PC-9 (cell line): ENCODE data around the gene FUT2. TPM values are rescaled to one million over a fixed set of nuclear protein-coding genes. Genes with fewer than 3 reads are reported as not detected.

Experiments used
- BruUV-seq: library from RNA; stranded (reverse); fragments of 400-500 nt; replicated peaks from 2 replicates; lab custom pipeline; 2021; lab: Mats Ljungman, UMichigan
- CTCF ChIA-PET: fragments of 300-600 bp; sonication (Branson Sonifier 250); formaldehyde crosslinking; loops from one replicate; lab custom pipeline; 2022; ENCODE audit warnings: antibody characterized with exemption; lab: Charles Lee
- POLR2A ChIA-PET: fragments of 300-600 bp; sonication (Branson Sonifier 250); formaldehyde crosslinking; loops from one replicate; lab custom pipeline; 2022; ENCODE audit warnings: antibody characterized with exemption; ENCODE audit not compliant: unreplicated experiment; lab: Charles Lee
- DNase-seq, 2 experiments: peaks; one replicate each; pipeline versions ENCODE4 v3.0.0 to v3.0.0-alpha.2; 2015 to 2022; ENCODE audit warnings: mixed read lengths in 1 of 2
- H2AFZ ChIP-seq: fragments of 200-600 bp; sonication (generic); 2 replicates; pipeline ENCODE4 v1.8.1; 2017; ENCODE audit warnings: antibody characterized with exemption
- H3F3A ChIP-seq: fragments of 200-600 bp; sonication (generic); 2 replicates; pipeline ENCODE4 v1.8.1; 2017; ENCODE audit warnings: antibody characterized with exemption, mild to moderate bottlenecking, low read depth; ENCODE audit not compliant: insufficient read depth
- H3K27ac ChIP-seq: fragments of 200-600 bp; sonication (generic); 2 replicates; pipeline ENCODE4 v1.6.1; 2016; ENCODE audit warnings: mixed run types
- H3K27me3 ChIP-seq: fragments of 200-600 bp; sonication (generic); 2 replicates; pipeline ENCODE4 v1.6.1; 2016; ENCODE audit warnings: low read depth, mixed run types; ENCODE audit not compliant: insufficient read depth
- H3K36me3 ChIP-seq: fragments of 200-600 bp; sonication (generic); 2 replicates; pipeline ENCODE4 v1.6.1; 2016; ENCODE audit warnings: low read depth, mixed run types
- H3K4me1 ChIP-seq: fragments of 200-600 bp; sonication (generic); replicated peaks from 2 replicates; pipeline ENCODE4 v1.6.1; 2016; ENCODE audit warnings: mixed run types; ENCODE audit not compliant: insufficient read depth
- H3K4me2 ChIP-seq: fragments of 200-600 bp; sonication (generic); 2 replicates; pipeline ENCODE4 v1.6.1; 2017; ENCODE audit warnings: mixed run types
- H3K4me3 ChIP-seq: fragments of 200-600 bp; sonication (generic); 2 replicates; pipeline ENCODE4 v1.6.1; 2016; ENCODE audit warnings: mixed run types
- H3K79me2 ChIP-seq: fragments of 200-600 bp; sonication (generic); 2 replicates; pipeline ENCODE4 v1.6.1; 2017; ENCODE audit warnings: low read depth, mixed run types
- H3K9me2 ChIP-seq: fragments of 200-600 bp; sonication (generic); 2 replicates; pipeline ENCODE4 v1.8.1; 2017; ENCODE audit warnings: mild to moderate bottlenecking; ENCODE audit not compliant: insufficient read depth
- H3K9me3 ChIP-seq: fragments of 200-600 bp; sonication (generic); 2 replicates; pipeline ENCODE4 v1.8.1; 2016; ENCODE audit warnings: low read depth; ENCODE audit not compliant: insufficient read depth
- H4K20me1 ChIP-seq: fragments of 200-600 bp; sonication (generic); 2 replicates; pipeline ENCODE4 v1.8.1; 2017; ENCODE audit not compliant: insufficient read depth
- CTCF ChIP-seq: fragments of 200-600 bp; sonication (generic); conservative IDR thresholded peaks from 2 replicates; pipeline ENCODE4 v1.6.1; 2017; ENCODE audit warnings: mixed run types, antibody characterized with exemption, mild to moderate bottlenecking, moderate library complexity
- EZH2 ChIP-seq: fragments of 200-600 bp; sonication (generic); IDR thresholded peaks from 2 replicates; pipeline ENCODE4 v1.8.0; 2017; ENCODE audit warnings: antibody characterized with exemption, low read depth
- intact Hi-C: fragments of 100-400 bp; cut with micrococcal nuclease; formaldehyde crosslinking; loops from one replicate; pipeline ENCODE4 v1.10.0; 2022; ENCODE audit not compliant: unreplicated experiment
- total RNA-seq: library from RNA; stranded (reverse); gene quantifications from 2 replicates; pipeline ENCODE4 v1.2.3, GENCODE V29; 2021

FUT2 gene
- total RNA-seq, 1 experiment from 2014 or later, result 8.7 TPM

GRCh38 chr19:48669903-48670668 is 25.7 kb upstream of the FUT2 start:
- H2AFZ ChIP-seq, result no peak overlapping the region
- H3K9me2 ChIP-seq, result no peaks in the 10 kb centered on the region
- no TSS peak for BruUV-seq
- no peak overlapping the region for H3K27ac ChIP-seq
- no peaks in the 10 kb centered on the region for H3K4me1 ChIP-seq
- no peaks in the 10 kb centered on the region for H3K36me3 ChIP-seq
- no peak overlapping the region for H3K4me2 ChIP-seq
- no peaks in the 10 kb centered on the region for H3K27me3 ChIP-seq
- no peak overlapping the region for H3K4me3 ChIP-seq
- DNase-seq, result no peak
- intact Hi-C loops, result no loop called here
- TF ChIP-seq CTCF (no peak), EZH2 (no peak)
- H3K79me2 ChIP-seq, result no peaks in the 10 kb centered on the region
- H4K20me1 ChIP-seq, result no peaks in the 10 kb centered on the region
- no peaks in the 10 kb centered on the region for H3K9me3 ChIP-seq
- POLR2A ChIA-PET, result no interaction called here
- H3F3A ChIP-seq, result 0 out of 2 replicates have a peak, but pooled peaks cover 4% of the 10 kb centered on the region
- CTCF ChIA-PET, result no interaction called here

DNA sequence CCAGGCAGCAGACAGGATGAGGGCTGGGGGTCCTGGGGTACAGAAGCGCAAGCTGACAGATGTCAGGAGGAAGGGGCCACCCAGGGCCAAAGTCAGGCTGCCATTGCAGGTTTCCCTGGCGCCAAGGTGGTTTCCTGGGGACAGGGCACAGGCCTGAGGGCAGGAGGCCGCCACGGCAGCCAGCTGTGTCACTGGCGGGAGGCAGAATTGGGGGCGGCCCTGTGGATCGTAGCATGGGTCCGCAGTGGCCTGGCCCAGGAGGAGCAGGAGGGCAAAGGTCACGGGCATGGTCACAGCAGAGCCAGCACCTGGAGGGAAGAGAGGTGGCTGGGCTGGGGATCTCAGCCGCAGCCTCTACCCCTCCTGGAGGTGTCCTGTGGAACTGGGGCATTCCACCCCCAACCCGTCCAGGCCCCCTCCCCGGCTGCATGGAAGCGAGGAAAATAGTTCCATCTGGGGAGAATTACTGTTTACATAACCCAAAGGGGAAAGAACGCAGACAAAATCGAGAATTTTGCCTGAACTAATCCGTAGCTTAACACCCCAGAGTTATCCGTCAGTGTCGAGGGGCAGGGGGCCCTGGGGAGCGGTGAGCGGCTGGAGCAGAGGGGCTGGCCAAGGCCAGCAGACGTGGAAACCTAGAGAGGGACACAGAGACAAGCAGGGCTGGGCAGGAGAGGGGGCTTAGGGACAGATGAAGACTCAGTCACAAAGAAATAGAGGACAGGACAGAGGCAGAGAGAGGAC is 24.9 kb upstream of the FUT2 start:
- no peak overlapping the region for H3K27ac ChIP-seq
- no peak overlapping the region for H3K4me2 ChIP-seq
- intact Hi-C loops, result no loop called here
- H3K27me3 ChIP-seq, result no peaks in the 10 kb centered on the region
- no peaks in the 10 kb centered on the region for H3K36me3 ChIP-seq
- no peaks in the 10 kb centered on the region for H3K9me2 ChIP-seq
- BruUV-seq, result no TSS peak
- H3K79me2 ChIP-seq, result no peaks in the 10 kb centered on the region
- no peak for DNase-seq
- no peaks in the 10 kb centered on the region for H4K20me1 ChIP-seq
- H2AFZ ChIP-seq, result no peak overlapping the region
- peaks cover under 1% of the 10 kb centered on the region; the same call in 1 of the 2 replicates for H3K4me1 ChIP-seq
- POLR2A ChIA-PET, result interaction anchor here (0.7 kb wide), 1 partner anchor 68 kb away, joined by 3 read pairs; no protein-coding TSS in a partner anchor
- TF ChIP-seq EZH2 (no peak), CTCF (no peak)
- H3F3A ChIP-seq, result 0 out of 2 replicates have a peak, but pooled peaks cover 4% of the 10 kb centered on the region
- CTCF ChIA-PET, result no interaction called here
- H3K4me3 ChIP-seq, result no peak overlapping the region
- no peaks in the 10 kb centered on the region for H3K9me3 ChIP-seq

- no peaks in the 10 kb centered on the region for H3K27me3 ChIP-seq
- no peaks in the 10 kb centered on the region for H3K36me3 ChIP-seq
- no peak overlapping the region for H3K4me3 ChIP-seq
- H3F3A ChIP-seq, result peaks cover 4% of the 10 kb centered on the region; the same call in 1 of the 2 replicates
- no peak for DNase-seq
- intact Hi-C loops, result no loop called here
- no peaks in the 10 kb centered on the region for H3K9me3 ChIP-seq
- H3K27ac ChIP-seq, result no peak overlapping the region
- no peak overlapping the region for H3K4me2 ChIP-seq
- H4K20me1 ChIP-seq, result no peaks in the 10 kb centered on the region
- H3K9me2 ChIP-seq, result no peaks in the 10 kb centered on the region
- POLR2A ChIA-PET, result interaction anchor here (0.7 kb wide), 1 partner anchor 31 kb away, joined by 3 read pairs; no protein-coding TSS in a partner anchor
- no peaks in the 10 kb centered on the region for H3K79me2 ChIP-seq
- no peak overlapping the region for H2AFZ ChIP-seq
- TF ChIP-seq EZH2, result no peak
- no peak for TF ChIP-seq CTCF
- CTCF ChIA-PET, result interaction anchor here (0.6 kb wide), 1 partner anchor 204 kb away, joined by 5 read pairs; no protein-coding TSS in a partner anchor
- no TSS peak for BruUV-seq
- H3K4me1 ChIP-seq, result peaks cover 7% of the 10 kb centered on the region
Observed at GRCh38 chr19:48671446-48671995, 24.2 kb upstream of the FUT2 start.
